ENCODE data around the gene KCNG4. TPM values are rescaled to one million over a fixed set of nuclear protein-coding genes. Genes with fewer than 3 reads are reported as not detected.

The KCNG4 gene
- total RNA-seq, 1 donor from 2014 or later, result not detected

DNA sequence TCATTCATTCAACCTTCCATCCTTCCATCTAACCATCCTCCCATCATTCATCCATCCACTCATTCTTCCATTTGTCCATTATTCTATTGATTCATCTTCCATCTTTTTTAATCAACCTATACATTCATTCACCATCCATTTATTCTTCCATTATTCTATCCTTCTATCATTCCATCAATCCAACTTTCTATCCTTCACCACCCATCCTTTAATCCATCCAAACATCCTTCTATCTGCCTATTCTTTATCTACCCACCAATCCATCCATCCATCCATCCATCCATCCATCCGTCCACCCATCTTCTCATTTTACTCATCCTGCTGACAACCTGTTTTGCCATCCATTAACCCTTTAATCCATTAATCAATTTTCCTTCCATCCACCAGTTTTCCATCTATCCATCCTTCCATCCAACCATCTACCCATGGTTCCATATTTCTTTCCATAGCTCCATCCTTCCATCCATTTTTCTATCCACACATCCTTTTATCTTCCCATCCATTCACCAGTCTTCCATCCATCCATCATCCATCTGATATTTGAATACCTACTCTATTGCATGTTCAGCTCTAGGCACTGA is 33.0 kb upstream of the KCNG4 start:
- Mint-ChIP-seq H3K27ac (no peak overlapping the region), H3K9me3 (no peaks in the 10 kb centered on the region), H3K4me1 (no peaks in the 10 kb centered on the region), H3K4me3 (no peak overlapping the region), H3K27me3 (no peaks in the 10 kb centered on the region), H3K36me3 (ENCODE audit: low read depth) (no peaks in the 10 kb centered on the region)
- intact Hi-C loops (cut with micrococcal nuclease), result no loop called here
- no peak for DNase-seq

DNA sequence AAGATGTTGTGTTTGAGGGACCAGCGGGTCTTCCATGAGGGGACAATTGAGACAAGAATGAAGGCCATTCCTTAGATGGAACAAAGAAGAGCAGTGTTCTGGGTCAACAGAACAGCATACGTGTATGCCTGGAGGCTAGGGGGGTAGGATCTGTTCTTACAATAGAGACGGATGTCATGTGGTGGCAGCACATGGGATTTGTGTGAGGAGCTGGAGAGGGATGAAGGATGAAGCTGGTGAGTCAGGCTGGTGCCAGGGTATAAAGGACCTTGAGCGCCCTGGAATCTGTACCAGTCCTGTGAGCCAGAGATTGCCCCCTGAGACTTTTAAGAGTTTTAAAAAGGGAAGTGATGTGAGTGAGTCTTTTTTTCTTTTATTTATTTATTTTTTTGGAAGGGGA is 32.1 kb upstream of the KCNG4 start:
- no peaks in the 10 kb centered on the region for H3K36me3 Mint-ChIP-seq (ENCODE audit: low read depth)
- DNase-seq, result no peak
- H3K9me3 Mint-ChIP-seq, result no peaks in the 10 kb centered on the region
- H3K4me3 Mint-ChIP-seq, result no peak overlapping the region
- H3K27ac Mint-ChIP-seq, result no peak overlapping the region
- intact Hi-C loops (cut with micrococcal nuclease), result no loop called here
- H3K27me3 Mint-ChIP-seq, result peaks cover 3% of the 10 kb centered on the region
- no peaks in the 10 kb centered on the region for H3K4me1 Mint-ChIP-seq

GRCh38 chr16:84271037-84271436 is 31.2 kb upstream of the KCNG4 start:
- Mint-ChIP-seq H3K4me3 (no peak overlapping the region), H3K9me3 (no peaks in the 10 kb centered on the region), H3K27ac (no peak overlapping the region), H3K27me3 (peaks cover 3% of the 10 kb centered on the region), H3K4me1 (no peaks in the 10 kb centered on the region), H3K36me3 (ENCODE audit: low read depth) (no peaks in the 10 kb centered on the region)
- no peak for DNase-seq
- intact Hi-C loops (cut with micrococcal nuclease), result no loop called here

DNA sequence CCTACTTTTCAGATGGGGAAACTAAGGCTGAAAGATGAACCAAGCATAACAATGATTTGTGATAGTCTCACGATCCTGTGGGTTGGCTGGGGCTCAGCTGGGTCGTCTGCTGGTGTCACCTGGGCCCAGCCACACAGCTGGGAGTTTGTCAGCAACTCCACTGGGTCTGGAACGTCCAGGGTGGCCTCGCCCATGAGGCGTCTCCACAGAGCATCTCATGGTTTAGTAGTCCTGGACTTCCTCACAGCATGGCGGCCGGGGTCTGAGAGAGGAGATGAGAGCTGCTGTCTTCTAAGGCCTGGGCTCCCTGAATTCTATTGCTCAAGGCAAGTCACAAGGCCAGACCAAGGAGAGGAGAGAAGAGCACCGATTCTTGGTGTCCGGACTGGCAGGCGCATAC is 30.7 kb upstream of the KCNG4 start:
- Mint-ChIP-seq H3K27ac (no peak overlapping the region), H3K4me1 (no peaks in the 10 kb centered on the region), H3K27me3 (peaks cover 3% of the 10 kb centered on the region), H3K36me3 (ENCODE audit: low read depth) (no peaks in the 10 kb centered on the region), H3K4me3 (no peak overlapping the region), H3K9me3 (no peaks in the 10 kb centered on the region)
- intact Hi-C loops (cut with micrococcal nuclease), result no loop called here
- DNase-seq, result no peak

- Mint-ChIP-seq H3K27ac (no peak overlapping the region), H3K27me3 (peaks cover 3% of the 10 kb centered on the region), H3K36me3 (ENCODE audit: low read depth) (no peaks in the 10 kb centered on the region), H3K4me3 (no peak overlapping the region), H3K9me3 (no peaks in the 10 kb centered on the region), H3K4me1 (no peaks in the 10 kb centered on the region)
- no peak for DNase-seq
- intact Hi-C loops (cut with micrococcal nuclease), result no loop called here
These were observed 30.3 kb upstream of the KCNG4 start for GRCh38 chr16:84270071-84270470.

- no peaks in the 10 kb centered on the region for H3K36me3 Mint-ChIP-seq (ENCODE audit: low read depth)
- no peak overlapping the region for H3K4me3 Mint-ChIP-seq
- H3K9me3 Mint-ChIP-seq, result no peaks in the 10 kb centered on the region
- peaks cover 6% of the 10 kb centered on the region for H3K27me3 Mint-ChIP-seq
- no peak for DNase-seq
- intact Hi-C loops (cut with micrococcal nuclease), result no loop called here
- no peaks in the 10 kb centered on the region for H3K4me1 Mint-ChIP-seq
- no peak overlapping the region for H3K27ac Mint-ChIP-seq
These were observed 28.7 kb upstream of the KCNG4 start for GRCh38 chr16:84268291-84269040.

DNA sequence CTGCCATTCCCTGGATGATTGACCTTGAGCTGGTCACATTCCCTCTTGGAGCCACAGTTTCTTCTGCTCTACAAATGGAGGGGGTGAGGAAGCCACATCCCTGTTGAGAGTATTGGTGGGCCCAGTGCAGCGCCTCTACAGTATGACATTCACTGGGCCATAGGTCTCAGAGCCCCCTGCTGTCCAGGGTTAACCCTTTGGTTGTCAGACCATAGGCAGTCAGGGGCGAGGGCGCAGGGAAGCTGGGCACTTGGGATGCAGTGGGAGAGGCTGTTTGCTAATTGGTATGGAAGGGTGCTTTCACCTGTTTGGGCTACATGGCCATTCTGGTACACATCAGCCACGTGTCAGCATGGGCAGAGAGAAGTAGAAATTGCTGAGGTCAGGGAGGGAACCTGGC is 27.6 kb upstream of the KCNG4 start:
- intact Hi-C loops (cut with micrococcal nuclease), result no loop called here
- H3K27ac Mint-ChIP-seq, result no peak overlapping the region
- H3K4me3 Mint-ChIP-seq, result no peak overlapping the region
- H3K9me3 Mint-ChIP-seq, result no peaks in the 10 kb centered on the region
- no peaks in the 10 kb centered on the region for H3K4me1 Mint-ChIP-seq
- no peak for DNase-seq
- H3K27me3 Mint-ChIP-seq, result peaks cover 6% of the 10 kb centered on the region
- H3K36me3 Mint-ChIP-seq (ENCODE audit: low read depth), result no peaks in the 10 kb centered on the region

DNA sequence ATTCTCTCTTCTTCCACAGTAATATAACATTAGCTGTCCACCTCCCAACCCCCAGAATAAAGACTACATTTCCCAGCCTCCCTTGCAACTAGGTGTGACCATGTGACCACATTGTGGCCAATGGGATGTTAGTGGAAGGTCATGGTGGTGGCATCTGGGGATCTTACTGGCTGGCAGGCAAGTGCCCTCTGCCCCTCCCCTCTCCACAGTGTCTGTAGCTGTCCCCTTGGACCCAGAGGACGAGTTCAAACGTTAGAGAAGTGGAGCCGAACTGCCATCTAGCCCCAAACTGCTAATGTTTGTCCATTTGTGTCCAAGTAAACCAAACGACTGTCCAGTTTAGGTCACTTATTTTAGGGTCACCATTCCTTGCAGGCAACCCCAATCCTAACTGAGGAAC is 26.6 kb upstream of the KCNG4 start:
- Mint-ChIP-seq H3K9me3 (no peaks in the 10 kb centered on the region), H3K36me3 (ENCODE audit: low read depth) (no peaks in the 10 kb centered on the region), H3K27me3 (peaks cover 6% of the 10 kb centered on the region), H3K4me1 (no peaks in the 10 kb centered on the region), H3K27ac (no peak overlapping the region), H3K4me3 (no peak overlapping the region)
- intact Hi-C loops (cut with micrococcal nuclease), result no loop called here
- peak; percentile 73 for DNase-seq

DNA sequence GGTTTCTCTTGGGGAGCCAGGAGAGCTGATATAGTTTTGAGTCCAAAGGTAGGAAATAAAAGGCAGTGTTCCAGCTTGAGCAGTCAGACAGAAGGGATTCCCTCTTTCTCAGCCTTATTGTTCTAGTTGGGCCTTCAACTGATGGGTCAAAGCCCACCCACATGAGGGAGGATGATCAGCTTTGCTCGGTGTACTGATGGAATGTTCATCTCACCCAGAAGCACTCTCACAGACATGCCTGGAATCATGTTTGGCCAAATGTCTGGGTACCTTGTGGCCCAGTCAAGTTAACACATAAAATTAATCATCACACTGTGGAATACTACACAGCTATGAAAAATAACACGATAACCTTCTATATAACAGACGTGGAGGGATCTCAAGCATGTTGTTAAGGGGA is 23.1 kb upstream of the KCNG4 start:
- Mint-ChIP-seq H3K9me3 (no peaks in the 10 kb centered on the region), H3K4me1 (no peaks in the 10 kb centered on the region), H3K36me3 (ENCODE audit: low read depth) (no peaks in the 10 kb centered on the region), H3K4me3 (no peak overlapping the region), H3K27me3 (peaks cover 8% of the 10 kb centered on the region), H3K27ac (no peak overlapping the region)
- intact Hi-C loops (cut with micrococcal nuclease), result no loop called here
- DNase-seq, result no peak

GRCh38 chr16:84262031-84262430 is 22.2 kb upstream of the KCNG4 start:
- intact Hi-C loops (cut with micrococcal nuclease), result no loop called here

GRCh38 chr16:84260766-84261554 is 21.1 kb upstream of the KCNG4 start:
- no peak overlapping the region for H3K27ac Mint-ChIP-seq
- H3K4me3 Mint-ChIP-seq, result no peak overlapping the region
- H3K4me1 Mint-ChIP-seq, result no peaks in the 10 kb centered on the region
- H3K9me3 Mint-ChIP-seq, result no peaks in the 10 kb centered on the region
- H3K36me3 Mint-ChIP-seq (ENCODE audit: low read depth), result no peaks in the 10 kb centered on the region
- peaks cover 8% of the 10 kb centered on the region for H3K27me3 Mint-ChIP-seq
- intact Hi-C loops (cut with micrococcal nuclease), result no loop called here
- DNase-seq, result no peak

More at GRCh38 chr16:84262031-84262430, 22.2 kb upstream of the KCNG4 start:
- H3K4me3 Mint-ChIP-seq, result no peak overlapping the region
- no peak overlapping the region for H3K27ac Mint-ChIP-seq
- no peaks in the 10 kb centered on the region for H3K4me1 Mint-ChIP-seq
- H3K9me3 Mint-ChIP-seq, result no peaks in the 10 kb centered on the region
- H3K27me3 Mint-ChIP-seq, result peaks cover 8% of the 10 kb centered on the region
- no peak for DNase-seq
- no peaks in the 10 kb centered on the region for H3K36me3 Mint-ChIP-seq (ENCODE audit: low read depth)

DNA sequence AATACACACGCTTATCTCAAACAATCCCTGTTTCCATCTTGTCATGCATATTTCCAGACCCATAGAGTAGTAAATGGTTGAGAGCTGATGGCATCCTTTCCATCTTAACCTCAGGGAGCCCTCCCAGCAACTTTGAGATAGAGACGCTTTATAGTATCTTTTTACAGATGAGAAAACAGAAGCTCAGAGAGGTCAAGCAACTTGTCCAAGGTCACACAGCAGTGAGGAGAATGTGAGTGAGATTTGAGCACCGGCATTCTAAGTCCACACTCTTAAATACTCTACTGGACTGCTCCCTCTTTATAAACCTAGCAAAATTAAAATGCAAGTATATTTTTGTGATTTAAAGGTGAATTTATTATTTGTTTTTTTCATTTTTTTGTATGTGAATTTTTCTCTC is 19.9 kb upstream of the KCNG4 start:
- Mint-ChIP-seq H3K4me3 (no peak overlapping the region), H3K27me3 (peaks cover 11% of the 10 kb centered on the region), H3K9me3 (no peaks in the 10 kb centered on the region), H3K36me3 (ENCODE audit: low read depth) (no peaks in the 10 kb centered on the region), H3K4me1 (no peaks in the 10 kb centered on the region), H3K27ac (no peak overlapping the region)
- no peak for DNase-seq
- intact Hi-C loops (cut with micrococcal nuclease), result no loop called here

- intact Hi-C loops (cut with micrococcal nuclease), result no loop called here
- Mint-ChIP-seq H3K27me3 (peaks cover 9% of the 10 kb centered on the region), H3K9me3 (no peaks in the 10 kb centered on the region)
These were observed 18.5 kb upstream of the KCNG4 start for GRCh38 chr16:84258266-84258665.

DNA sequence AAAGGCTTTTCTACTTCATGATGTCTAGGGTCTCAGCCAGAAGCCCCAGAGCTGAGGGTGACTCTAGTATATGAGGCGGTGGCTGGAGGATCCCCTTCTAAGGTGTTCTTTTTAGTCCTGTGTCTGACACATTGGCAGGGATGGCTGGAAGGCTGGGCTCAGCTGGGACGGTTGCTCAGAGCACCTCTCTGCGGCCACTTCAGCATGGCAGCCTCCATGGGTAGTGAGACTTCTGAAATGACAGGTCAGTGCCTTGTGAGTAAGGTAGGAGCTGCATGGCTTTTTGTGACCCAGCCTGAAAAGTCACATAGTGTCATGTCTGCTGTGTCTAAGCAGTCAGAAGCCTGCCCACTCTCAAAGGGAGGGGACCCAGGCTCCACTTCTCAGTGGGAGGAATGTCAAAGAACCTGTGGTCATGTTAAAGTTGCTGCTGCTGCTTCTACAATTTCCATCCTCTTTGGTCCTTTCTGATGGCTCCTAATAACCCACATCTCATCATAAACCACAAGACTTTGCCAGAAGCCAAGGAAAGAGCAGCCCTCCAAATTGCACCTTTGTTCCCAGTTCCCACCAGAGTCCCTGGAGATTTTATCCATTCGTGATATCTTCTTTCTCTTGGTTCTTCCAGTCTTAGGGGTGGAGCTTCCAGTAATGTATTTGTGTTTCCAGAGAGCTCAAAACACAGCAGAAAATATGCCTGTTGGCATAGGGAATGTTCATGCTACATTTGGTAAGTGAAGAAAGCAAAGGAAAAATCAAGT is 15.4 kb upstream of the KCNG4 start:
- Mint-ChIP-seq H3K36me3 (ENCODE audit: low read depth) (no peaks in the 10 kb centered on the region), H3K4me1 (no peaks in the 10 kb centered on the region), H3K27me3 (peaks cover 11% of the 10 kb centered on the region), H3K4me3 (no peak overlapping the region), H3K27ac (no peak overlapping the region), H3K9me3 (no peaks in the 10 kb centered on the region)
- no peak for DNase-seq
- intact Hi-C loops (cut with micrococcal nuclease), result no loop called here

More at GRCh38 chr16:84258266-84258665, 18.5 kb upstream of the KCNG4 start:
- Mint-ChIP-seq H3K27ac (no peak overlapping the region), H3K4me3 (no peak overlapping the region), H3K36me3 (ENCODE audit: low read depth) (no peaks in the 10 kb centered on the region), H3K4me1 (no peaks in the 10 kb centered on the region)
- DNase-seq, result no peak
